Stimulated activated CD8-positive, alpha-beta memory T cell treated with anti-CD3 and anti-CD28 coated beads, Interleukin-7, amount 100 ng/mL, for 48 hours (primary cell): ENCODE measurements around the gene TTC28.

Experiments used
- DNase-seq, 2 donors: peaks; one replicate each; pipeline ENCODE4 v3.0.0-alpha.2; 2020; ENCODE audit warnings: low read depth in 1 of 2; ENCODE audit errors: extremely low read depth in 1 of 2

Gene TTC28

GRCh38 chr22:28316014-28316413, 363.6 kb downstream of the TTC28 start:
- no peak for DNase-seq

DNA sequence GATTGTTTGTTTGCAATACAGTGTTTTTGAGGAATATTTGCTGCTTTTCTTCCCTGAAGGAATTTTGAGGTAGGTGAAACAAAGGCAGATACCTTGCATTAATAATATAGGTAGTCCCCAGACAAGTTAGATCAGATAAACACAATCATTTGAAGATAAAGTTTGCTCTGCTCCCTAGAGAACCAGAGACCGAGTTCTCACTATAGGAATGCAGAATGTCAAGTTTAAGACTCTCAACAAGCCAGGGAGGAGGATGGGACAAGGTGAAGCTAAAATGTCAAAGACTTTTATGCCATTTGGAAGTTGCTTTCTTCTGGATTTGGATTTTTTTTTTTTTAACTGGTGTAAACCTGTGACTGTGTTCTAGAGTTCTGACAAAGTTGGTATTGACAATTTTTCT, 364.7 kb downstream of the TTC28 start:
- DNase-seq: no peak

- no peak for DNase-seq
Observed at GRCh38 chr22:28310299-28310698, 369.3 kb downstream of the TTC28 start.

- no peak for DNase-seq
Observed at GRCh38 chr22:28299753-28300152, 379.9 kb downstream of the TTC28 start.

DNA sequence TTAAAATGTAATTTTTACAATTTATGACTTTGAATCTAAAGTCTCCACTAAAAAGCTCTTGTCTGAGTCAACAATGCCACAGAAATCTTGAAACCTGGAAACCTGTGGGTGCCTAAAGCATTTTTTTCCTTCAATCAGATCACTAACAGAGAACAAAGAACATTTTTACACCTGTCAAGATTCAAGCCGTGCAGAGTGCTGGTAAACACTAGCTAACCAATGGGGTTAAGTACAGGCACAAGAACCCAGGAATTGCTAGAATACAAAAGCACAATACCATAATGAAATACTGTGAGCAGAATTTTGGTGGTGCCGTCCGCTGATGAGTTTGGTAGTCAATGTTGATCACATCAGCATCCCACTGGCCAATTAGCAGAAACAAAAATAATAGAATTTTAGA, 380.3 kb downstream of the TTC28 start:
- no peak for DNase-seq

DNA sequence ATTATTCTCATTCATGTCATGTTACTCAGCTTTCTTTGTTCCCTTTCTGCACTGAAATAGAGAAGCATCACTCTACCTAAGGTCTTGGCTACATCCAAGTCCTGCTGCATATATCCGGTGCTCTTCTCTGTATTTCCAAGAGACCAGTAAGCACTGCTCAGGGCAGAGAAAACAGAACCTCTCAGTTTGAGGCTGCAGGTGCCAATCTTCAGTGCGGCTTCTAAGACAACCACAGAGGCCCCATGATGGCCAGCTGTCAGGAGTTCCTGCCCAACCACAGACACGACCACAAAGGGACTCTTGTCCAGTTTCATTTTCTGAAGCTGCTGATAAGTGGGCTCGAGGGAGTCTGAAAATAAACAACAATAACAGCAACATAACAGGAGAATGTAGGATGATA, 382.1 kb downstream of the TTC28 start:
- DNase-seq: no peak

DNA sequence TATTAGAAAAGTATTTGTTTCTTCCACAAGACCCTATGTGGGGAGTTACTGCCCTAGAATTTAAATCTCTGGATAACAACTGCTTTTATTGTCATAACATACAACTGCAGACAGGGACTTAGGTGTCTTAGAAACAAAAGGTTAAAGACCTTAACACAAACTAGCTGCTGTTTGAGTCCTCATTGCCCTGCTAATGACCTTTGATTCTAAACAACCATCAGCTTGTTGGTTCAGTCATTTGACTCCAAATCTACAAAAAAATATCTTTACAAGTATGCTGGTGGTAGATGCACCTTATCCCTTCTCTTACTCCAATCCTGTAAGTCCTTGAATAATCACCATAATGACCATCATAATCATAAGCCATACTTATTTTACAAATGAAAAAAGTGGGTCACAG, 383.2 kb downstream of the TTC28 start:
- DNase-seq: no peak

DNA sequence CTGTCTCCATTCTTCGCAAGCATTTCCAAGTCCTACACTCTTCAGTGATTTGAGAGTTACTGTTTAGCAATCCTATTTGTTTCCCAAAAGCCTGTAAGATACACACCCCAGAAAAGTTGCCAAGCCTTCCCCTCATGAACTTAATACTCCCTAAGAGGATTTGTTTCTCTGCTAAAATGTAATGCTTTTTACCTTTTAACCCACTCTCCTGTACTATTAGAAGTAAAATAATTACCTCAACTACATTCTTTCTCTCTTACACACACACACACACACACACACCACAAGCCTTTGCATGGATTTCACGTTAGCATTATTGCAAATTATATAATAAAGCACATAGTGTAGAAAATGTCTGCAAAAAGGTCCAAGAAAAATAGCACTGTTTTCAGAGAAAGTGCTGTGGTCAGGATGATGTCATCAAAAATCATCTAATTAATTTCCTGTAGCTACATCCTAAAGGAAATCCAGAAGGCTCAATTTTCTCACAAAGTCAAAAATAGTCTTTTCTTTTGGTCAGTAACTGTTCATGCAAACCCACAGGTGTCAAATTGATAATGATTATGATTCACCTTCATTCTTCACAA, 396.5 kb downstream of the TTC28 start:
- no peak for DNase-seq

- no peak for DNase-seq
Observed at GRCh38 chr22:28282405-28283067, 397.1 kb downstream of the TTC28 start.

DNA sequence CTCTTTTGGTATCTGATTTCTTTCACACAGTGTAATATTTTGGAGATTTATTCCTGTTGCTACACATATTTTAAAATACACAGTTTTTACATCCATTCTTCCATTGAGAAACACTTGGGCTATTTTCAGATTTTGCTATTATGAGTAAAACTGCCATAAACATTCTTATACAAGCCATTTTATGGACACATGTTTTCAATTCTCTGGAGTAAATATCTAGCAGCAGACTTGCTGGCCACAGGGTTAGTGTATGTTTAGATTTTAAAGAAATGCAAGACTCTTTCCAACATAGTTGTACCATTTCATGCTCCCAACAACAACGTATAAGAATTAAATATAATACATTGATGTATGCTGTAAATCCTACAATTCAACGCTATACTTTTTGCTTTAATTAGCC, 399.8 kb downstream of the TTC28 start:
- no peak for DNase-seq

DNA sequence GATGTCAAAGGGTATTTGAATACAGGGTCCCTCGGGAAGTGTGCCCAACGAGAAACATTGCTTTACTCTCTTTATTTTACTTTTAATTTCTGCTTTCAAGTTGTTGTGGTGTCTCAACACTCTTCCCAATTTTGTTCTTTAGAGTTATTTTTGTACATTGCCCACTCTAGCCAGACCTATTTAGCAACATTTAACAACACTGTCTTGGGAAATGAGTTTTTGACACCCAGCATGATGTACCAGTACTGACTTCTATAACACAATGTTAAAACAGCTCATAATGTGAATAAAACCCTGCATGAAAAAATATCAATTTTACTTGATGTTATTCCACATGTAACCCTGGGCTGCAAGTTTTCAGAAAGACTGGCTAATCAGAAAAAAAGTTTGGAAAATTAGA, 410.4 kb downstream of the TTC28 start:
- no peak for DNase-seq

- no peak for DNase-seq
Observed at GRCh38 chr22:28268850-28269249, 410.8 kb downstream of the TTC28 start.

DNA sequence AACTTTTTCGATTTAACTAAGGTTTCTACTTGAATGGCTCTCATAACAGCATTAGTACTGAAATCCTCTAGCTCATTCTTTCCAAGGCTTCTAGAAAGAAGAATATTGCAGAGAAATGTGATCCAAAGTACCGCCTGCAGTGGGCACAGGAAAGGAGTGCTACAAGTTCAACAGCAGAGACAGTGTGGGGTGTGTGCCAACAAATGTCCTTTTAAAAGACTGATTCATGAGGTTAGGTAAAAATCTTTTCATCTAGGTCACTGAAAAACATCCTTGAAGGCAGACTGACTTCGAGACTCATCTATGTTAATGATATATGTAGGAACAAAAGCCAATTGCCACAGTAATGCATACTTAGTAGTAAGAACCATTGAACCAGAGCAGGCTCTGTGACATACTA, 411.5 kb downstream of the TTC28 start:
- DNase-seq: no peak

GRCh38 chr22:28260619-28261018, 419.0 kb downstream of the TTC28 start:
- DNase-seq: no peak

GRCh38 chr22:28259774-28260312, 419.8 kb downstream of the TTC28 start:
- no peak for DNase-seq

GRCh38 chr22:28254396-28254795, 425.2 kb downstream of the TTC28 start:
- no peak for DNase-seq

- no peak for DNase-seq
Observed at GRCh38 chr22:28252539-28252938, 427.1 kb downstream of the TTC28 start.

GRCh38 chr22:28250036-28250695, 429.5 kb downstream of the TTC28 start:
- DNase-seq: no peak

DNA sequence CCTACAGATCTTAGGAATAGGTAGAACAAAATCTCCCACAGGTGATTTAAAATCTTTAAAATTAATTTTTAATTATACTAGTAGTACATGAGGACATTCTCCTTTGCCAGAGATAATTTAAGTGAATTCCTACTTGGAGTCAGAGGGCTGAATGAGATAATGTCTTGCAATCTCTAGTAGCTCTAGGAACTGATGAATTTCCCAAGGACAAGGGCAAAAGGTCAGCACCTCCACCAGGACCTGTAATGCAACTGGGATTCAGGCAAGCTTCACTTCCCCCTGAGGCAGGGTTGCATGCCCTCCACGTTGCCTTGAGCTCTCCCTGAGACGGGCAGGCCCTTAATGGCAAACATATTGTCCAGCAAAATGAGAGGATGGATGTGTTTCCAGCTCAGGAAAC, 430.2 kb downstream of the TTC28 start:
- DNase-seq: no peak

- no peak for DNase-seq
Observed at GRCh38 chr22:28247667-28248363, 431.8 kb downstream of the TTC28 start.

DNA sequence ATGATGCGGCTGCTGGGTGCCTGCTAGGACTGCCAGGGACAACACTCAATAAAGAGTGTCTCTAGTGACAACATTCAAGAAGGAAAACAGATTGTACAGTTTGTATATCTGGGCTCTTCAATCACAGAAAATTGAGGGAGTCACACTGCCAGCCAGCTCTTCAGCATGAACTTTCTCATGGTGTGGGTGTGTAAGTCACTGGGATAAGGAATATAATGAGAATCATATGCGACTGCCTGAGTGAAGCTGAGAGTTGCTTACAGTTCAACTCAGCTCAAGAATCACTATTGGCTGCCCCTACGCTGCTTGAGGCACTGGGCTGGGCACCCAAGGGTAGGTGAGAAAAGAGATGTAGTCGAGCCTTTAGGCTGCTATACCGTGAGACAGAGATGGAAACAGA, 432.5 kb downstream of the TTC28 start:
- DNase-seq: no peak

DNA sequence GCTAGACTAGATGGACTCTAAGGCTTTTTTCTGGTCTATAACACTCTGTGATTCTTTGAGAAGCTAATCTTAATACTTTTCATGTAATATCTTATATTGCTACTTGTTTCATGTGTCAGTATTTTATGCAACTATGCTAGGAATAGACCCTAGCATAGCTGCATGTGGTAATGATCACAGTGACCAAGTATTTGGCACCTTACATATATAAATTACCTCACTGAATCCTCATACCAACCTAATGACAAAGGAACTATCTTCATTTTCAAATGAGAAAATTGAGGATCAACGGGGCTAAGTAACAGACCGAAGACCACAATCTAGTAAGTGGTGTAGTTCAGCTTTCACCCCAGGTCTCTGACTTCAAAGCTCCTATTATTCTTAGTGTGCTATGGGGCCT, 433.2 kb downstream of the TTC28 start:
- no peak for DNase-seq
